ENCODE results near the gene STYXL1.

Gene STYXL1

GRCh38 chr7:75995996-75996395 lies 51.8 kb downstream of the STYXL1 start:
- in situ Hi-C loops (cut with MboI; ENCODE audit: low sequenced_read_pairs): no loop called here

GRCh38 chr7:75995052-75995471 lies 52.7 kb downstream of the STYXL1 start:
- in situ Hi-C loops (cut with MboI; ENCODE audit: low sequenced_read_pairs): no loop called here

- in situ Hi-C loops (cut with MboI; ENCODE audit: low sequenced_read_pairs): no loop called here
These were observed 53.3 kb downstream of the STYXL1 start, which contains the start of gene TMEM120A for GRCh38 chr7:75994388-75995051. Gene TMEM120A (minus strand): TSS chr7:75994595. CDS start chr7:75994570, 25 bp downstream.

- in situ Hi-C loops (cut with MboI; ENCODE audit: low sequenced_read_pairs): no loop called here
These were observed 54.0 kb downstream of the STYXL1 start for GRCh38 chr7:75993689-75994387.

GRCh38 chr7:75992083-75992755 lies 55.6 kb downstream of the STYXL1 start:
- in situ Hi-C loops (cut with MboI; ENCODE audit: low sequenced_read_pairs): no loop called here

- in situ Hi-C loops (cut with MboI; ENCODE audit: low sequenced_read_pairs): no loop called here
These were observed 56.2 kb downstream of the STYXL1 start for GRCh38 chr7:75991531-75992082.

DNA sequence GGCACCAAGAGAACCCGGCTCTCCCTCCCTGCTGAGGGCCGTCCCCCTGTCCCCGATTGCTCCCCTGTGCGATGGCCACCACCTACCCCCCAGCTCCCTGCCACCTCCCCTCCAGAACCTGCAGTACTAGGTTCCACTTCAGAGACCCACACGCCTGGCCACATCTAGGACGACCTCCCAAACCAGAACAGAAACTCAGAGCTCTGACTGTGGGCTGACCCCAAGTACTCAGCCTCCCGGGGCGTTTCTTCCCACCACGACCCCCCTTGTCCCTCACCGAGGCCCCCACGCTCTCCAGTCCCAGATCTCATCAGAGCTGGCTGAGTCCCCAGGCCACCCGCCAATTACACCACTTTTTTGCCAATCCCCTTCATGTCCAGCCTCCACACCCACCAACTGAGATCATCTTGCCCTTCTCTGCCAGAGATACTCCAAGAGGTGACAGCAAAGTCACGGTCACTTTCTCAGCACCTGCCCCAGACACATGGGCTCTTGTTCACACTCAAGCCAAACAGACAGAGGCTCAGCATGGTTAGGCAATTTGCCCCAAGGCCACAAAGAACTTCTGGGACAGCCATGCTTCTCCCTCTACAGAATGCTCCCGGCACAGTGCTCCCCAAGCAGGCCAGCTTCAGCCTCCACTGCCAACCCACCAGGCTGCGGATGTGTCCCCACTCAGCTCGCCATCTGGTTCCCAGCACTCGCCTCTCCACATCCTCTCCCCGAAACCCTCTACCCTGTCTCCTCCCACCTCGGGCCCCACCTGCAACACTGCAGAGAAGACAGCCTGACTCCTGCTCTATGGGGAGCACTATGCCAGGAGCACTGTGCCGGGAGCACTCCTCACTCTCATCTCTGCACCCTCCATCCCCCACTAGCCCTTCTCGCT lies 58.1 kb downstream of the STYXL1 start:
- in situ Hi-C loops (cut with MboI; ENCODE audit: low sequenced_read_pairs): no loop called here

DNA sequence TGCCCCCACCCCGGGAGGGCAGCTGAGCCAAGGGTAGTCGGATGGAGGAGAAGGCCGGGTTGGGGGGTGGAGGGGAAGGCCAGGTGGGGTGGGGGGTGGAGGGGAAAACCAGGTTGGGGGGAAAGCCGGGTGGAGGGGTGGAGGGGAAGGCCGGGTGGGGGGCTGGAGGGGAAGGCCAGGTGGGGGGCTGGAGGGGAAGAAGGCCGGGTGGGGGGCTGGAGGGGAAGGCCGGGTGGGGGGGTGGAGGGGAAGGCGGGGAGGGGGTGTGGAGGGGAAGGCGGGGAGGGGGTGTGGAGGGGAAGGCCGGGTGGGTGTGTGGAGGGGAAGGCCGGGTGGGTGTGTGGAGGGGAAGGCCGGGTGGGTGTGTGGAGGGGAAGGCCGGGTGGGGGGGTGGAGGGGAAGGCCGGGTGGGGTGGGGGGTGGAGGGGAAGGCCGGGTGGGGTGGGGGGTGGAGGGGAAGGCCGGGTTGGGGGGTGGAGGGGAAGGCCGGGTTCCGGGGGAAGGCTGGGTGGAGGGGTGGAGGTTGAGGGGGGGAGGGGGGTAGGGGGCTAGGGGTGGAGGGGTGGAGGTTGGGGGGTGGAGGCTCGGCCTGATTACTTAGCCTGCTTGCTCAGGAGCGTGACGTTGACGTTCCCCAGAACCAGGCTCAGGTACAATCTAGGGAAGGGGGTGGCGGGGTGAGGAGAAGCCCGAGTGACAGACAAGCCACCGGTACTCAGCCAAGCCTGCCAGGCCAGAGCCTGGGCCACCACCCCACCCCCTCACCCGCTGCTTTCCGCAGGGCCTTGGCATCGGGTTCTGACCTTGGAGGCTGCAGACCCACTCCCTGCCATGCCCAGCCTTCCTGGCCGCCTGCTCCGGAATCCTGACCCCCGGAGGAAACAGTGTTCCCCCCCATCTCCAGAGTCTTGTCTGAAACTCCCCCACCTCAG lies 59.0 kb downstream of the STYXL1 start:
- in situ Hi-C loops (cut with MboI; ENCODE audit: low sequenced_read_pairs): no loop called here

DNA sequence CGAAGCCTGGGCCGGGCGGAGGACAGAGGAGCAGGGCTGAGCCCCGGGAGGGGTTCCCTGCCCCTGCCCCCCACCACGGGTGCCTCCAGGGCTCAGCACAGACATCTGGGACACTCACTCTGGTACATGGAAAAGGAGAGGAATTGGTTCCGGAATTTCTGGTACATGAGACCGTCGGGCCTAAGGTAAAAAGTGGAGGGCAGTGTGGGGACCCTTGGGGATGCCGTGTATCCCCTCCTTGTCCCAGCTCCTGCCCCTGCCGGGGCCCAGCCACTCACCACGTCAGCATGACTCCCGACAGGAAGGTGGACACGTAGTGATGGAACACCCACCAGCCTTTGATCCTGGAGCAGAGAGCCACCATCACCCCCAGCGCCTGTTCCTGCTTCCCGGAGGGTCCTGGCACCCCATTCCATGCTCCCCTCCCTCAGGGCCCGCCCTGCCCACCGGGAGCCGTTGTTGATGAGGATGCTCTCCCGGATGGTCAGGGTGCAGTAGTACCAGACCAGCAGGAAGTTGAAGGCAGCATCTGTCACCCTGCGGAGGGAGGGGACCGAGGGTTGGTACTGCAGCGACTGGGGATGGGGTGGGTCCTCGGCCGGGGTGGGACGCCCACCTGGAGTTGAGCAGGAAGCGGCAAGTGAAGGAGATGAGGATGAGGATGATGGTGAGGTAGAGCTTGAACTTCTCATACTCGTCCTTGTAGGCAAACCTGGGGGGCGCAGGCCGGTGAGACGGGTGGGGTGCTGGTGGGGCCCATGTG lies 59.8 kb downstream of the STYXL1 start:
- in situ Hi-C loops (cut with MboI; ENCODE audit: low sequenced_read_pairs): no loop called here

DNA sequence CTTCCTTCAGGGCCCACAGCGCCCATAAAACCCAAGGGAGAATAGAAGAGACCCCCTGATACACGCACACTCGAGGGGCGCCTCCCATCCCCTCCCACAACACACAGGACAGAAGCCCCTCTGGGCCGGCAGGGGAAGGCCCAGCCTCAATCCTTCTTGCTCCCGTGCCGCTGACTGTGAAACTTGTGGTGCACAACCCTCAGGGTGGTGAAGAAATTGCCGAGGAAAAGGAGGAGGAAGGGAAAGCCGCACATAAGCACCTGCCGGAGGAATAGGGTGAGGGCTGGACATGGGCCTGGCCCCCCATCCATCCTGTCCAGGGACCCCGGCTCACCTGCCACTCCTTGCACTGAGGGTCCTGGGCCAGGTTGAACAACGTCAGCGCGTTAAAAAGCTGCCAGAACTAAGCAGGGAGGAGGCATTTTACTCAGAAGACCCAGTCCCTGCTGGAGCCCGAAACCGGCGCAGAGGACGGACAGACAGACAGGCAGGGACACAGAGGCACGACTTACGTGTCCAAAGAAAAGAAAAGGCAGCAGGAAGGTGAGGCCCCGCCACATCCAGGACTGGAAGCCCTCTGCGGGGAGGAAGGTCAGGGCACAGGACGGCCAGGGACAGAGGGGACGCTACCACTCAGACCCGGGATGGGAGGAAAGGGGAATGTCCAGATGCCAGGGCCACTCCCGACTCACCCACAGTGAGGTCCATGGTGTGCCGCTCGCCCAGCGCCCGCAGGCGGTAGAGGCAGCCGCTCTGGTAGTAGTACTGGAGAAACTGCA lies 60.6 kb downstream of the STYXL1 start:
- in situ Hi-C loops (cut with MboI; ENCODE audit: low sequenced_read_pairs): no loop called here

DNA sequence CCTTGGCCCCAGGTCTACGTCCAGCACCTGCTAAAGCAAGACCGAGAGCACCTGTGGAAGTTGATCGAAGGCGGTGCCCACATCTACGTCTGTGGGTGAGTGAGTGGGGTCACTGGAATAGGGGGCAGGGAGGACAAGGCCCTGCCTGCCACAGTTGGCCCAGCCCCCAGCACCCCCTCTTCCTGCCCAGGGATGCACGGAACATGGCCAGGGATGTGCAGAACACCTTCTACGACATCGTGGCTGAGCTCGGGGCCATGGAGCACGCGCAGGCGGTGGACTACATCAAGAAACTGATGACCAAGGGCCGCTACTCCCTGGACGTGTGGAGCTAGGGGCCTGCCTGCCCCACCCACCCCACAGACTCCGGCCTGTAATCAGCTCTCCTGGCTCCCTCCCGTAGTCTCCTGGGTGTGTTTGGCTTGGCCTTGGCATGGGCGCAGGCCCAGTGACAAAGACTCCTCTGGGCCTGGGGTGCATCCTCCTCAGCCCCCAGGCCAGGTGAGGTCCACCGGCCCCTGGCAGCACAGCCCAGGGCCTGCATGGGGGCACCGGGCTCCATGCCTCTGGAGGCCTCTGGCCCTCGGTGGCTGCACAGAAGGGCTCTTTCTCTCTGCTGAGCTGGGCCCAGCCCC lies 61.5 kb downstream of the STYXL1 start:
- in situ Hi-C loops (cut with MboI; ENCODE audit: low sequenced_read_pairs): no loop called here

- in situ Hi-C loops (cut with MboI; ENCODE audit: low sequenced_read_pairs): no loop called here
These were observed 62.2 kb downstream of the STYXL1 start for GRCh38 chr7:75985518-75986146.

DNA sequence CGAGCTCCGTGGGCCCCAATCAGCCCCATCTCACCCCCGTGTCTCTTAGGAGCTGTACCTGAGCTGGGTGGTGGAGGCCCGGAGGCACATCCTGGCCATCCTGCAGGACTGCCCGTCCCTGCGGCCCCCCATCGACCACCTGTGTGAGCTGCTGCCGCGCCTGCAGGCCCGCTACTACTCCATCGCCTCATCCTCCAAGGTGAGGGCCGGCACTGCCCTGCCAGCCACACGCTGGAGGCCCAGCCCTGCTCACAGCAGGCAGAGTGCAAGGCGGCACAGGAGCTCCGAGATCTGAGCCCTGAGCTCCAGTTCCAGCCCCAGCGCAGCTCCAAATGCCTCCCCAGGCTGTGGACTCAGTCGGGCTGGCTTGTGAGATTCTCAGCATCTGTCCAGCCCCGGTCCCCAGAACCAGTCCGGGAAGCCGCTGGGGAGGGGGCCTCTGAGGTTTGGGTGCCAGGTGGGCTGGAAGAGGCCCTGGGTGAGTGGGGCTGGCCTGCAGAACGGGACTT lies 62.7 kb downstream of the STYXL1 start:
- in situ Hi-C loops (cut with MboI; ENCODE audit: low sequenced_read_pairs): no loop called here

GRCh38 chr7:75984130-75985008 lies 63.4 kb downstream of the STYXL1 start:
- in situ Hi-C loops (cut with MboI; ENCODE audit: low sequenced_read_pairs): no loop called here

DNA sequence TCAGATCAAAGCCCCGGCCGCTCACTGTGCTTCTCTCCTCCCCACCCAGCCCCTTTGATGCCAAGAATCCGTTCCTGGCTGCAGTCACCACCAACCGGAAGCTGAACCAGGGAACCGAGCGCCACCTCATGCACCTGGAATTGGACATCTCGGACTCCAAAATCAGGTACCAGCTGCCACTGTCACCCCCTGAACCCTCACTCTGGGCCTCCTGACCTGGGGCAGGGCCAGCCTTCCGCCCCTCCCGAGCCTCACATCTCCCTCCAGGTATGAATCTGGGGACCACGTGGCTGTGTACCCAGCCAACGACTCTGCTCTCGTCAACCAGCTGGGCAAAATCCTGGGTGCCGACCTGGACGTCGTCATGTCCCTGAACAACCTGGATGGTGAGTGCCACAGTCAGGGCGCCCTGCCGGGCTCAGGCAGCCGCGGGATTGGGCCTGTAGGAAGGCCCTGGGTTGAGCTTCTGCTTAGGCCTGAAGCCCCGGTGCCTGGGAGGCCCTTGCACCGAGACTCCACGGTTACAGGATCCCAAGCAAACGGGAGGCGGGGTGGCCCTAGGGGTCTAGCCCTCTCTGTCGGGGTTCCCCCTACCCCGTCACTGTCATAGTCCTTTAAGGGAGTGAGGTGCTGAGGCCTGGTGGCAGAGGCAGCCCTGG lies 64.2 kb downstream of the STYXL1 start:
- in situ Hi-C loops (cut with MboI; ENCODE audit: low sequenced_read_pairs): no loop called here

All from HL-60/S4 treated with retinoic acid at 250 ng/mL for 4 days and 3 days (cell line).